ENCODE data around the gene ERICH2. TPM values are rescaled to one million over a fixed set of nuclear protein-coding genes. Genes with fewer than 3 reads are reported as not detected.

Gene ERICH2
- total RNA-seq, 4 donors from 2014 or later: 1.7 TPM; not detected in 3

GRCh38 chr2:170847716-170848115 is 77.5 kb downstream of the ERICH2 start:
- H3K27me3 ChIP-seq: peaks cover 0 to 7% (median 2%) of the 10 kb centered on the region in 4 donors
- no peak overlapping the region for H3K27ac ChIP-seq (replicated peaks in 1 of 4)
- H3K4me3 ChIP-seq: no peak overlapping the region
- H3K4me1 ChIP-seq: no peaks in the 10 kb centered on the region
- no peak for TF ChIP-seq POLR2AphosphoS5 (IDR thresholded peaks at IDR 0.05)
- TF ChIP-seq POLR2A (IDR thresholded peaks at IDR 0.05; ENCODE audit: low read depth): no peak
- TF ChIP-seq CTCF (IDR thresholded peaks at IDR 0.05): no peak
- TF ChIP-seq EP300 (IDR thresholded peaks at IDR 0.05): no peak
- peak; percentile 39 for DNase-seq (ENCODE audit: extremely low spot score)
- intact Hi-C loops (cut with DNase I): no loop called here
- H3K36me3 ChIP-seq: no peaks in the 10 kb centered on the region
- 77% methylated on average over 4 of the region's 4 CpGs for WGBS
- no peaks in the 10 kb centered on the region for H3K9me3 ChIP-seq

Small RNA genes within 50 kb of the gene (small RNA-seq; reads per million reads assigned to genes)
- gene RF00019: 0 reads per million in 3 donors

Other genes starting within 250 kb of the ERICH2 start
- under 1 TPM in 2 of 4 donors, not detected in 2; 0.32 to 0.63 TPM for gene SP5, start 55.0 kb upstream of the ERICH2 start, total RNA-seq
- not detected for gene GAD1, start 46.5 kb downstream of the ERICH2 start, total RNA-seq
- 10 to 100 TPM; 32.6 to 54.0 (median 42.1) TPM for gene GORASP2, start 158.9 kb downstream of the ERICH2 start, total RNA-seq

Measured in esophagus muscularis mucosa (tissue), 4 donors.